HEK293 (cell line): ENCODE measurements around the gene KLK11.

Experiments used
- CTCF ChIA-PET: fragments of 350-600 bp; formaldehyde crosslinking; extraction: SDS; loops from one replicate; lab custom pipeline; 2021; ENCODE audit warnings: antibody characterized with exemption; lab: Yijun Ruan, JAX
- POLR2A ChIA-PET: fragments of 300-600 bp; formaldehyde crosslinking; extraction: SDS; loops from one replicate; lab custom pipeline; 2020; ENCODE audit warnings: antibody characterized with exemption, inconsistent platforms; lab: Yijun Ruan, JAX
- H3K27ac ChIP-seq: fragments of 200-500 bp; sonication (Bioruptor generic); 2 replicates; pipeline ENCODE4 v1.5.1; 2014; ENCODE audit warnings: low read depth, low read length, control low read depth, inconsistent platforms; ENCODE audit errors: extremely low read depth
- H3K36me3 ChIP-seq, 2 experiments: fragments of 200-500 bp in 1 of 2; sonication (Bioruptor generic) in 1 of 2; 1 replicate in 1 of 2; 2 replicates in 1 of 2; pipeline ENCODE4 v1.5.1; 2014 to 2017; ENCODE audit warnings: inconsistent platforms in 2 of 2, low read length in 2 of 2; ENCODE audit not compliant: control insufficient read depth in 2 of 2, insufficient read depth in 1 of 2
- H3K4me1 ChIP-seq: fragments of 200-500 bp; sonication (Bioruptor generic); 2 replicates; pipeline ENCODE4 v1.5.1; 2014; ENCODE audit warnings: mild to moderate bottlenecking, low read length, inconsistent platforms; ENCODE audit not compliant: control insufficient read depth, insufficient read depth
- H3K4me3 ChIP-seq: 2 replicates; pipeline ENCODE4 v1.5.1; 2011; ENCODE audit warnings: low read depth, mild to moderate bottlenecking, control low read depth, low read length, moderate library complexity
- H3K9me3 ChIP-seq: fragments of 200-500 bp; sonication (Bioruptor generic); 2 replicates; pipeline ENCODE4 v1.5.1; 2014; ENCODE audit warnings: low read depth, low read length, inconsistent platforms; ENCODE audit not compliant: control insufficient read depth, insufficient read depth
- BCL6B ChIP-seq: fragments of 450-650 bp; formaldehyde crosslinking; IDR thresholded peaks from 2 replicates; pipeline ENCODE4 v1.5.1; 2017; ENCODE audit warnings: missing biosample characterization, missing genetic modification characterization
- EGR2 ChIP-seq: fragments of 450-650 bp; formaldehyde crosslinking; IDR thresholded peaks from 2 replicates; pipeline ENCODE4 v1.5.1; 2016; ENCODE audit warnings: low read depth, missing biosample characterization, missing genetic modification characterization
- INSM2 ChIP-seq: fragments of 450-650 bp; formaldehyde crosslinking; IDR thresholded peaks from 2 replicates; pipeline ENCODE4 v1.5.1; 2016; ENCODE audit warnings: missing biosample characterization, missing genetic modification characterization
- KLF17 ChIP-seq: fragments of 450-650 bp; formaldehyde crosslinking; IDR thresholded peaks from 2 replicates; pipeline ENCODE4 v1.5.1; 2016; ENCODE audit warnings: missing biosample characterization, missing genetic modification characterization
- ZFHX2 ChIP-seq: fragments of 450-650 bp; formaldehyde crosslinking; conservative IDR thresholded peaks from 2 replicates; pipeline ENCODE4 v1.5.1; 2016; ENCODE audit warnings: missing biosample characterization, missing genetic modification characterization
- ZFP3 ChIP-seq: fragments of 450-650 bp; formaldehyde crosslinking; IDR thresholded peaks from 2 replicates; pipeline ENCODE4 v1.5.1; 2016; ENCODE audit warnings: low read depth, missing biosample characterization, missing genetic modification characterization
- ZIC2 ChIP-seq: fragments of 450-650 bp; formaldehyde crosslinking; IDR thresholded peaks from 2 replicates; pipeline ENCODE4 v1.5.1; 2016; ENCODE audit warnings: missing biosample characterization, missing genetic modification characterization
- ZNF112 ChIP-seq: fragments of 450-650 bp; formaldehyde crosslinking; IDR thresholded peaks from 2 replicates; pipeline ENCODE4 v1.5.0; 2017; ENCODE audit warnings: missing biosample characterization, missing genetic modification characterization
- ZNF311 ChIP-seq: fragments of 450-650 bp; formaldehyde crosslinking; IDR thresholded peaks from 2 replicates; pipeline ENCODE4 v1.5.1; 2017; ENCODE audit warnings: missing biosample characterization, missing genetic modification characterization, borderline replicate concordance
- ZNF341 ChIP-seq: fragments of 450-650 bp; formaldehyde crosslinking; IDR thresholded peaks from 2 replicates; pipeline ENCODE4; 2016; ENCODE audit warnings: low read depth, missing biosample characterization, missing genetic modification characterization
- ZNF544 ChIP-seq: fragments of 450-650 bp; formaldehyde crosslinking; IDR thresholded peaks from 2 replicates; pipeline ENCODE4 v1.5.0; 2017; ENCODE audit warnings: missing biosample characterization, missing genetic modification characterization
- ZNF548 ChIP-seq: fragments of 450-650 bp; formaldehyde crosslinking; IDR thresholded peaks from 2 replicates; pipeline ENCODE4 v1.5.1; 2016; ENCODE audit warnings: missing biosample characterization, missing genetic modification characterization
- ZNF654 ChIP-seq: fragments of 450-650 bp; formaldehyde crosslinking; IDR thresholded peaks from 2 replicates; pipeline ENCODE4 v1.5.1; 2016; ENCODE audit warnings: low read depth, missing biosample characterization, missing genetic modification characterization
- ZSCAN30 ChIP-seq: fragments of 450-650 bp; IDR thresholded peaks from 2 replicates; pipeline ENCODE4 v1.5.1; 2018; ENCODE audit warnings: missing biosample characterization, mild to moderate bottlenecking, missing genetic modification characterization, moderate library complexity
- TF ChIP-seq, protein P1 (sequence below): fragments of 450-650 bp; formaldehyde crosslinking; IDR thresholded peaks from 2 replicates; pipeline ENCODE4 v1.5.1; 2017; ENCODE audit warnings: missing biosample characterization, missing genetic modification characterization
- TF ChIP-seq, protein P2 (sequence below): fragments of 450-650 bp; formaldehyde crosslinking; IDR thresholded peaks from 2 replicates; pipeline ENCODE4 v1.5.1; 2016; ENCODE audit warnings: missing biosample characterization, missing genetic modification characterization, borderline replicate concordance
- TF ChIP-seq, protein P3 (sequence below): fragments of 450-650 bp; formaldehyde crosslinking; IDR thresholded peaks from 2 replicates; pipeline ENCODE4 v1.5.1; 2016; ENCODE audit warnings: missing biosample characterization, missing genetic modification characterization
- TF ChIP-seq, protein P4 (sequence below): fragments of 450-650 bp; formaldehyde crosslinking; IDR thresholded peaks from 2 replicates; pipeline ENCODE4 v1.5.1; 2016; ENCODE audit warnings: missing biosample characterization, missing genetic modification characterization

KLK11 gene

GRCh38 chr19:51018745-51019543, 7.5 kb downstream of the KLK11 start (continued):
- TF ChIP-seq, protein P1, sequence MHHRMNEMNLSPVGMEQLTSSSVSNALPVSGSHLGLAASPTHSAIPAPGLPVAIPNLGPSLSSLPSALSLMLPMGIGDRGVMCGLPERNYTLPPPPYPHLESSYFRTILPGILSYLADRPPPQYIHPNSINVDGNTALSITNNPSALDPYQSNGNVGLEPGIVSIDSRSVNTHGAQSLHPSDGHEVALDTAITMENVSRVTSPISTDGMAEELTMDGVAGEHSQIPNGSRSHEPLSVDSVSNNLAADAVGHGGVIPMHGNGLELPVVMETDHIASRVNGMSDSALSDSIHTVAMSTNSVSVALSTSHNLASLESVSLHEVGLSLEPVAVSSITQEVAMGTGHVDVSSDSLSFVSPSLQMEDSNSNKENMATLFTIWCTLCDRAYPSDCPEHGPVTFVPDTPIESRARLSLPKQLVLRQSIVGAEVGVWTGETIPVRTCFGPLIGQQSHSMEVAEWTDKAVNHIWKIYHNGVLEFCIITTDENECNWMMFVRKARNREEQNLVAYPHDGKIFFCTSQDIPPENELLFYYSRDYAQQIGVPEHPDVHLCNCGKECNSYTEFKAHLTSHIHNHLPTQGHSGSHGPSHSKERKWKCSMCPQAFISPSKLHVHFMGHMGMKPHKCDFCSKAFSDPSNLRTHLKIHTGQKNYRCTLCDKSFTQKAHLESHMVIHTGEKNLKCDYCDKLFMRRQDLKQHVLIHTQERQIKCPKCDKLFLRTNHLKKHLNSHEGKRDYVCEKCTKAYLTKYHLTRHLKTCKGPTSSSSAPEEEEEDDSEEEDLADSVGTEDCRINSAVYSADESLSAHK (tag by site-specific recombination): no peak
- TF ChIP-seq ZNF548: no peak
- no peak for TF ChIP-seq ZNF112 (tag by site-specific recombination)
- peak; percentile 71 for TF ChIP-seq ZFHX2 (tag by site-specific recombination)
- peak; percentile 40 for TF ChIP-seq ZNF341 (tag by site-specific recombination)
- TF ChIP-seq, all 188 proteins: peak for 19

DNA sequence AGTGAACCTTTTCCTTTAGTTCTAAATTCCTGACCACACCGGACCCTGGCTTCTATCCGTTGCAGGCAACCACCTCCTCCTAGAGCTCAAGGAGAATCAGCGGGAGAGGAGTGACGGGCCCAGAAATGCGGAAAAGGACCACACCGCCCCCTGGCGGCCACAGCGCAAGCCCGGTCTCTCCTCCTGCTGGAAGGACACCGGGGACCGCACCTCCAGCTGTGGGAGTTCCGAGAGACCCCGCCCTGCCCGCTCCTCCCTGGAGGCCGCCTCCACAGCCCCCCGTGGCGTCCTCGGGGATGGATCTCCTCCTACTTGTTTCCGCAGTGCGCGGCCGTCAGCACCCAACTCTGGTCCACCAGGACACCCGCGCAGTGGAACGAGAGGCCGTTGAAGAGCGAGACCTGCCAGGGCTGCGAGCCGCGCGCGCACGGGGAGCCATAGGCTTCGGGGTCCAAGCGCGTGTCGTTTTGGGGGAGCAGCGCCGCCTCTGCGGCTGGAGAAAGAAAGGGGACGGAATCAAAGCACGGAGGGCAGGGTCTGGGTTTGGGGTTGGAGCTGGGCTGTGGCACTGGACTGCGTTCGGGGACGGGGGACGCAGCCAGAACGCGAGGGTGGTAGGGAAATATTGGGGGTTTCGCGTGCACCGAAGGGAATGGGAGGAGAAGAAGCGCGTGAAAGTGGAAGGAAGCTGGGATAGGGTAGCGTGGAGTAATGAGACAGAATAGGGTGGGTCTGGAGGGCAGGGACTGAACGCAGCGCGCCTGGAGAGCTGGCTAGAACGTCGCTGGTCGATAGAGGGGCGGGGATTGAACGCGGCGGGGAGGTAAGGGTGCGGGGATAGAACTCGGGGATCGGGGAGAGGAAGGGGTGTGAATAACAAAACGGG, 9.4 kb downstream of the KLK11 start:
- ChIA-PET POLR2A (interaction anchor here (0.5 to 1.0 kb wide), 5 partner anchors 42 to 223 kb away, joined by 3 to 9 read pairs (median 4); no protein-coding TSS in a partner anchor), CTCF (interaction anchor here (0.5 to 8.5 kb wide), 47 partner anchors 8 to 858 kb away, joined by 3 to 177 read pairs (median 4); partner anchors contain the start of genes KLK11, KLK12, KLK7 and KLK8)
- H3K4me1 ChIP-seq: no peaks in the 10 kb centered on the region; the same call in 1 of the 2 replicates
- no peaks in the 10 kb centered on the region for H3K9me3 ChIP-seq
- no peaks in the 10 kb centered on the region for H3K36me3 ChIP-seq
- no peak overlapping the region for H3K27ac ChIP-seq
- H3K4me3 ChIP-seq: peak overlapping the region; percentile 48
- TF ChIP-seq, protein P2, sequence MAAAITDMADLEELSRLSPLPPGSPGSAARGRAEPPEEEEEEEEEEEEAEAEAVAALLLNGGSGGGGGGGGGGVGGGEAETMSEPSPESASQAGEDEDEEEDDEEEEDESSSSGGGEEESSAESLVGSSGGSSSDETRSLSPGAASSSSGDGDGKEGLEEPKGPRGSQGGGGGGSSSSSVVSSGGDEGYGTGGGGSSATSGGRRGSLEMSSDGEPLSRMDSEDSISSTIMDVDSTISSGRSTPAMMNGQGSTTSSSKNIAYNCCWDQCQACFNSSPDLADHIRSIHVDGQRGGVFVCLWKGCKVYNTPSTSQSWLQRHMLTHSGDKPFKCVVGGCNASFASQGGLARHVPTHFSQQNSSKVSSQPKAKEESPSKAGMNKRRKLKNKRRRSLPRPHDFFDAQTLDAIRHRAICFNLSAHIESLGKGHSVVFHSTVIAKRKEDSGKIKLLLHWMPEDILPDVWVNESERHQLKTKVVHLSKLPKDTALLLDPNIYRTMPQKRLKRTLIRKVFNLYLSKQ (tag by site-specific recombination): no peak
- TF ChIP-seq ZNF544 (tag by site-specific recombination): no peak
- TF ChIP-seq, protein P3, sequence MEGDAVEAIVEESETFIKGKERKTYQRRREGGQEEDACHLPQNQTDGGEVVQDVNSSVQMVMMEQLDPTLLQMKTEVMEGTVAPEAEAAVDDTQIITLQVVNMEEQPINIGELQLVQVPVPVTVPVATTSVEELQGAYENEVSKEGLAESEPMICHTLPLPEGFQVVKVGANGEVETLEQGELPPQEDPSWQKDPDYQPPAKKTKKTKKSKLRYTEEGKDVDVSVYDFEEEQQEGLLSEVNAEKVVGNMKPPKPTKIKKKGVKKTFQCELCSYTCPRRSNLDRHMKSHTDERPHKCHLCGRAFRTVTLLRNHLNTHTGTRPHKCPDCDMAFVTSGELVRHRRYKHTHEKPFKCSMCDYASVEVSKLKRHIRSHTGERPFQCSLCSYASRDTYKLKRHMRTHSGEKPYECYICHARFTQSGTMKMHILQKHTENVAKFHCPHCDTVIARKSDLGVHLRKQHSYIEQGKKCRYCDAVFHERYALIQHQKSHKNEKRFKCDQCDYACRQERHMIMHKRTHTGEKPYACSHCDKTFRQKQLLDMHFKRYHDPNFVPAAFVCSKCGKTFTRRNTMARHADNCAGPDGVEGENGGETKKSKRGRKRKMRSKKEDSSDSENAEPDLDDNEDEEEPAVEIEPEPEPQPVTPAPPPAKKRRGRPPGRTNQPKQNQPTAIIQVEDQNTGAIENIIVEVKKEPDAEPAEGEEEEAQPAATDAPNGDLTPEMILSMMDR (tag by site-specific recombination): peak; percentile 96
- peak; percentile 61; the same call in 1 of the 2 replicates for TF ChIP-seq KLF17
- TF ChIP-seq ZNF654 (tag by site-specific recombination): peak; percentile 44
- TF ChIP-seq, protein P4, sequence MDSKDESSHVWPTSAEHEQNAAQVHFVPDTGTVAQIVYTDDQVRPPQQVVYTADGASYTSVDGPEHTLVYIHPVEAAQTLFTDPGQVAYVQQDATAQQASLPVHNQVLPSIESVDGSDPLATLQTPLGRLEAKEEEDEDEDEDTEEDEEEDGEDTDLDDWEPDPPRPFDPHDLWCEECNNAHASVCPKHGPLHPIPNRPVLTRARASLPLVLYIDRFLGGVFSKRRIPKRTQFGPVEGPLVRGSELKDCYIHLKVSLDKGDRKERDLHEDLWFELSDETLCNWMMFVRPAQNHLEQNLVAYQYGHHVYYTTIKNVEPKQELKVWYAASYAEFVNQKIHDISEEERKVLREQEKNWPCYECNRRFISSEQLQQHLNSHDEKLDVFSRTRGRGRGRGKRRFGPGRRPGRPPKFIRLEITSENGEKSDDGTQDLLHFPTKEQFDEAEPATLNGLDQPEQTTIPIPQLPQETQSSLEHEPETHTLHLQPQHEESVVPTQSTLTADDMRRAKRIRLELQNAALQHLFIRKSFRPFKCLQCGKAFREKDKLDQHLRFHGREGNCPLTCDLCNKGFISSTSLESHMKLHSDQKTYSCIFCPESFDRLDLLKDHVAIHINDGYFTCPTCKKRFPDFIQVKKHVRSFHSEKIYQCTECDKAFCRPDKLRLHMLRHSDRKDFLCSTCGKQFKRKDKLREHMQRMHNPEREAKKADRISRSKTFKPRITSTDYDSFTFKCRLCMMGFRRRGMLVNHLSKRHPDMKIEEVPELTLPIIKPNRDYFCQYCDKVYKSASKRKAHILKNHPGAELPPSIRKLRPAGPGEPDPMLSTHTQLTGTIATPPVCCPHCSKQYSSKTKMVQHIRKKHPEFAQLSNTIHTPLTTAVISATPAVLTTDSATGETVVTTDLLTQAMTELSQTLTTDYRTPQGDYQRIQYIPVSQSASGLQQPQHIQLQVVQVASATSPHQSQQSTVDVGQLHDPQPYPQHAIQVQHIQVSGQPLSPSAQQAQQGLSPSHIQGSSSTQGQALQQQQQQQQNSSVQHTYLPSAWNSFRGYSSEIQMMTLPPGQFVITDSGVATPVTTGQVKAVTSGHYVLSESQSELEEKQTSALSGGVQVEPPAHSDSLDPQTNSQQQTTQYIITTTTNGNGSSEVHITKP (tag by site-specific recombination): peak; percentile 69
- TF ChIP-seq INSM2 (tag by site-specific recombination): no peak
- no peak for TF ChIP-seq ZFP3 (tag by site-specific recombination)
- TF ChIP-seq ZNF311 (tag by site-specific recombination): no peak
- 0 out of 2 replicates have a peak, but pooled peaks have one; percentile 17 for TF ChIP-seq BCL6B (tag by site-specific recombination)
- TF ChIP-seq EGR2 (tag by site-specific recombination): peak; percentile 90
- peak; percentile 81 for TF ChIP-seq ZIC2 (tag by site-specific recombination)
- peak; percentile 69; the same call in 1 of the 2 replicates for TF ChIP-seq ZSCAN30 (tag by site-specific recombination)
